IMR-90 (cell line): ENCODE measurements around the gene DHRS7B. TPM values are rescaled to one million over a fixed set of nuclear protein-coding genes. Genes with fewer than 3 reads are reported as not detected.

Experiments used
- BHLHE40 ChIP-seq: fragments of 150-350 bp; IDR thresholded peaks from 2 replicates; pipeline ENCODE4 v1.6.1; 2016; ENCODE audit warnings: mild to moderate bottlenecking, low read depth, low read length
- CEBPB ChIP-seq: IDR thresholded peaks from 2 replicates; pipeline ENCODE4 v1.6.1; 2012; ENCODE audit warnings: low read depth, low read length, improper control_type of control experiment
- FOS ChIP-seq: fragments of 150-350 bp; IDR thresholded peaks from 2 replicates; pipeline ENCODE4 v1.6.1; 2016; ENCODE audit warnings: low read depth, low read length
- MXI1 ChIP-seq: IDR thresholded peaks from 2 replicates; pipeline ENCODE4 v1.6.1; 2012; ENCODE audit warnings: low read depth, mild to moderate bottlenecking, low read length, moderate library complexity, borderline replicate concordance
- NFE2L2 ChIP-seq: fragments of 150-350 bp; IDR thresholded peaks from 2 replicates; pipeline ENCODE4 v1.6.1; 2016; ENCODE audit warnings: low read depth, mild to moderate bottlenecking, low read length
- RCOR1 ChIP-seq: IDR thresholded peaks from 2 replicates; pipeline ENCODE4 v1.6.1; 2012; ENCODE audit warnings: mild to moderate bottlenecking, low read length, improper control_type of control experiment; ENCODE audit not compliant: insufficient replicate concordance
- polyA plus RNA-seq, 3 experiments: library from polyadenylated mRNA; depleted of rRNA; stranded (reverse); fragments of >200 nt; gene quantifications; 2 replicates each; pipeline ENCODE4 v1.2.3, GENCODE V29; 2012; ENCODE audit warnings: low replicate concordance in 1 of 3
- total RNA-seq: library from RNA; depleted of rRNA; stranded (reverse); fragments of >200 nt; gene quantifications from 2 replicates; pipeline ENCODE4 v1.2.3, GENCODE V29; 2012
- TF ChIP-seq, protein P1 (sequence below): conservative IDR thresholded peaks from 2 replicates; pipeline ENCODE4 v1.5.1; 2012; ENCODE audit warnings: mild to moderate bottlenecking, low read depth, low read length, improper control_type of control experiment

DHRS7B gene
- total and polyA plus RNA-seq, 2 of the 4 experiments (the other 2 are of a cell fraction) = 24.4 to 34.4 TPM

DNA sequence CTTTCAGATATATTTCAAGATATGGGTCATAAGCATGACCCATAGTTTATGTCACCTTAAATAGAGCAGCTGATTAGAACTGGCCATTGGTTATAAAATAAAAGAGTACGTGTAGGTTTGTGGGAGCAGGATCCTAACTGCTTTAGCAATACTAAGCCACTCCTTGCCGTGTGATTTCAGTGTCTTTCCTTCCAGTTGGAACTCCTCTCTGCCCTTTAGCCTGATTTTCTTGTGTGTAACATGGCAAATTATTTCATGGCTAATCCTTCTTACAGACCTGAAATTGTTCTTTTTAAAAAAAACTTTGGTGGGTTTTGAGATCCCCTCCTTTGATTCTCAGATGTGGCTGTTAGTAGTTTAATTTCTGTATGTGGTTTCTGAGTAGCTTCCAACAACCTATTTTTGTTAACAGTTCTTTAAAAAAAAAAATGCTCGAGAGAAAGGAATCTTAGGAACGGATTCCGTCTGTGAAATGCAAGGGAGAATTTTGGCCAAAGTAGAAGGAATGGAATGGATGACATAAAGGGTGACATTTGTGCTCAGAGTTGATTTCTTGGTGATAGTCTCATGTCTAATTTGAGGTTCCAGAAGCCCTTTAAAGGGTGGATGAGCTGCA, 39.9 kb downstream of the DHRS7B start (continued):
- TF ChIP-seq, protein P1, sequence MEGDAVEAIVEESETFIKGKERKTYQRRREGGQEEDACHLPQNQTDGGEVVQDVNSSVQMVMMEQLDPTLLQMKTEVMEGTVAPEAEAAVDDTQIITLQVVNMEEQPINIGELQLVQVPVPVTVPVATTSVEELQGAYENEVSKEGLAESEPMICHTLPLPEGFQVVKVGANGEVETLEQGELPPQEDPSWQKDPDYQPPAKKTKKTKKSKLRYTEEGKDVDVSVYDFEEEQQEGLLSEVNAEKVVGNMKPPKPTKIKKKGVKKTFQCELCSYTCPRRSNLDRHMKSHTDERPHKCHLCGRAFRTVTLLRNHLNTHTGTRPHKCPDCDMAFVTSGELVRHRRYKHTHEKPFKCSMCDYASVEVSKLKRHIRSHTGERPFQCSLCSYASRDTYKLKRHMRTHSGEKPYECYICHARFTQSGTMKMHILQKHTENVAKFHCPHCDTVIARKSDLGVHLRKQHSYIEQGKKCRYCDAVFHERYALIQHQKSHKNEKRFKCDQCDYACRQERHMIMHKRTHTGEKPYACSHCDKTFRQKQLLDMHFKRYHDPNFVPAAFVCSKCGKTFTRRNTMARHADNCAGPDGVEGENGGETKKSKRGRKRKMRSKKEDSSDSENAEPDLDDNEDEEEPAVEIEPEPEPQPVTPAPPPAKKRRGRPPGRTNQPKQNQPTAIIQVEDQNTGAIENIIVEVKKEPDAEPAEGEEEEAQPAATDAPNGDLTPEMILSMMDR = no peak
- TF ChIP-seq CEBPB = no peak
- no peak for TF ChIP-seq RCOR1
- no peak for TF ChIP-seq MXI1
- no peak for TF ChIP-seq NFE2L2
- no peak for TF ChIP-seq FOS
- no peak for TF ChIP-seq BHLHE40
